Measurements from ENCODE around the gene CHN2.

Gene CHN2

DNA sequence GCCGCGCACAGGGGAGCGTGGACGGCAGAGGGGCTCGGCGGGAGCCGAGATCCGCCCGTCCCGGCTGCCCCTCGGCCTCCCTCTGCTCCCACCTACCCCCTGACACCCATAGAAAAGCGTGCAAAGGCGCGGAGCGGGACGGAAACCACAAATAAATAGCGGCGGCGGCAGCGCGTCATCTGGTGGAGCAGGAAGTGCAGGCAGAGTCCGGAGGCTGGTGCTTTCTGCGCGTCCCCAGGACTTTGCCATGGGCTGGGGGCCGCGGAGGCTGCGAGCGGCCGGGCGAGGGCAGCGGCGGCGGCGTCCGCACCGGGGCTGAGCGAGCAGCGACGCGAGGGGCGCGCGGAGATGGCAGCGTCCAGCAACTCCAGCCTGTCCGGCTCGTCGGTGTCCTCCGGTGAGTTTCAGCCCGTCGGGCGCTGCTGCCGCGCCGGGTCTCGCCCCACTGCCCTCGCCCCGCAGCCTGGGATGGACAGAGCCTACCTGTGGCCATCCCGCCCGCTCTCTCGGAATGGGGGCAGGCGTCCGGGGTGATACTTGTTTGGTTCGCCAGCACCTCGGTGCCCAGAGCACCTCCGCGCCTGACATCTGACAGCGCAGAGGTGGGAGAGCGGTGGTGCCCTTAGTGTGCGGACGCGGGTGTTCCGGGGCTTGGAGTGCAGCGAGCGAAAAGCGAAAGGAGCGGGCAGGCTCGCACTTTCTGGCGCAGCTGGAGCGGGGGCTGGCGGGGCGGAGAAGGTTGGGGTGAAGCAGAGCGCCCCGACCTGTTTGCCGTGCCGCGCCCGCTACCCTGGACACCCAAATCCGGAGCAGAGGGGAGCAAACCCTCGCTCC, at the start of gene CHN2:
TSS of gene CHN2 (plus strand) at position 182 of the 834 bp plus-strand sequence.
- DNase-seq = peak; percentile 55

DNA sequence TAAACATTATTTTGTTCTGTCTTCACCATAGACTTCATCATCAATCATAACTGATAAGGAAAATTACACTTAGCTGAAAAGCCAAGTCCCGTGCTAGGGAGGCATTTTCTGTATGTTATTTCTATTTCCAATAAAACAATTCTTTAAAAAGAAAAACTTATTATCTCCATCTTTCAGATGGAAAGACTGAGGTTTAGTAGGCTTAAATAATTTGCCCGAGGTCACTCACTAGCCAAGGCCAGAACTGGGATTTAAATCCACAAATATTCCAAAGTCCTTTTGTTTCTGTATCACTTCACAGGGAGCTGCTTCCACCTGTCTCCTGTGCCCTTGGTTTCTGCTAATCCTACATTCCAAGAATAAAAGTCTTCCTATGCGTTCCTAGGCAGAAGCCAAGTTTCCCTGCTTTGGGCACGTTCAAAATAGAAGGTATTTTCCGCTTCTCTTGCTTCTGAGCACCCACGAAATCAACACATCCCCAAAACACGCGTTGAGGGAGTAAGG, 49.0 kb upstream of the CHN2 start:
- no peak for DNase-seq

DNA sequence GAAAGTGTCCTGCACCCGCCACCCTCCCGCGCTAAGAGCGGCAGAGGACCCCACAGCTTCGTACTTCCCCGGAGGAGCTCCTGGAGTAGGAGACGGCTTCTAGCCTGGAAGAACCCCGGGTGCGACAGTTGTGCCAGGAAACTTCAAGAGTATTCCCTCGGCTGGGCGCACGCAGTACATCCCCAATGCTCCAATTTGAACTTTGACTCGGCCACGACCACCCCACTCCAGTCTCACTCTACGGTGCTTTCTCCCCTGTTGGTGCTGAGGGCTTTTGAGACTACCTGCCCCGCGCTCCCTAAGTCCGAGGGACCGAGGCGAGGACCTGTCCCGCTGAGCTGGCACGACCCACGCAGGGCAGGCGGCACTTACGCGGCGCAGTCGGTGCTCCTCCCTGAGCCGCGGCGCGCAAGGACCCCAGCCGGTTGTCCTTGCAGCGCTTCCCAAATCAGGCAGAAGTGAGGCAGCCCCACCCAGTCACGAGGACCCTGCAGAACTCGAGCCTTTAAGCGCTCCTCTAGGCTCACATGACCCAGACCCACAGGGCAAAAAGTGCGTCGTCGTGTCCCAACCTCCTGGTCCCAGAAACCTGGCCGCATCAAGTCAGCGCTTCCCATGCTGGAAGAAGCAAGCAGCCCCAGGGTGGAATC, 48.4 kb upstream of the CHN2 start, which contains the start of gene CPVL:
TSS of gene CPVL (minus strand) at position 481 of the 650 bp plus-strand sequence. CDS start 25,476 bp downstream, outside the sequence.
- DNase-seq = peak; percentile 16

DNA sequence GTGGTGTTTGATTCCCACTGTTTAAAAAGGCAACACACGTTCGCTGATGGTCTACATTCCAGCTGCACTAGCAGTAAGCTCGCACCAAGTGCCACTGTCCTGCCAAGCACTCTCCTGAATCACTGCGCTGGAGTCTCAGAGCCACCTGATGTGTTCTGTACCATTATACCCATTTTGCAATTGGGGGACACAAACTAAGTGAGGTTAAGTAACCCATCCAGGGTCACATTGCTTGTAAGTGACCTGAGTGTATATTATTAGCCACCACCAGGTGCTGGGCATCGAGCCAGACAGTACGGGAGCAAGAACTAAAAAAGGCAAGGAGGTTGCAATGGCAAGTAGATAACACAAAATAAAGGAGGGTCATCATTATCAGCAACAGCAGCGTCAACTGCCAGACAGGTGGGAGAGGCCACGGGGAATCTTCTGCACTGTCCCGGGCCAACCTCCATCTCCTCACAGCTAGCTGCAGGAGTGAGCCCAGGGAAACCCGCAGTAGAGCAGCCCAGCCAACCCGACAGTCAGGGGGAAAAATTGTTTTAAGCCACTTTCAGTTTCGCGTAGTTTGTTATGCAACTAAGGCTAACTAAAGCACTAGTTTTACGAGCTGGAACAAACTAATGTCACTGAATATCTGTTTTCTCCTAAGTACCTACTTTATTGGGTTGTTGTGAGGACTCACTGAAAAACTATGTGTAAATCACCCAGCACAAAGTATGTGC, 47.5 kb upstream of the CHN2 start:
- DNase-seq = peak; percentile 16

DNA sequence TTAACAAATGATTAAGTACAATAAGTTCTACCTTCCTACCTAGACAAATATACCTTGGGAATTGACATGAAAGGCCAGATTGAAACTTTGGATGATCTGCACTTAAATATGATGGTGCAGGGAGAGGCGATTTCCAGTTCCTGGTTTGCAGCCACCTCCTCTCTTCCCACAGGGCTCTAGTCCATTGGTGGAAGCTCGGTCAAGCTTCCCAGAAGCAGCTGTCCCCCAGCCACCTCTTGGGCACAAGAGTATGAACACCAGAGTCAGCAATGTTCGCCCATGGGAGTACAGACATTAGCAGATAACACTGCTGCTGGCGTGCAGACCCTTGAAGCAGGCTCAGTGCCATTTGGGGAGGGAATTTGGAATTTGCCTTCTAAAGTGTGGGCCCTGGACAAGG, 46.8 kb upstream of the CHN2 start:
- DNase-seq = no peak

DNA sequence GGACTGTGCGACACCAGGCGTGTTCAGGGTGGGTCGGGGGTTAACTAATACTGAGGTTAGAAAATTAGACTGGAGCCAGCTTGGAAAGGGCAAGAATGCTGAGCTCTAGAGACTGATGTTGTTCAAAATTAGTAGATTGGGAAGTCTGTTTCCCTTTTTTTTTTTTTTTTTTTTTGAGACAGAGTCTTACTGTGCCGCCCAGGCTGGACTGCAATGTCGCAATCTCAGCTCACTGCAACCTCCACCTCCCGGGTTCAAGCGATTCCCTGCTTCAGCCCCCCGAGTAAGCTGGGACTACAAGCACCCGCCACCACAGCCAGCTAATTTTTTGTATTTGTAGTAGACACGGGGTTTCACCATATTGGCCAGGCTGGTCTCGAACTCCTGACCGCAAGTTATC, 45.5 kb upstream of the CHN2 start:
- no peak for DNase-seq

DNA sequence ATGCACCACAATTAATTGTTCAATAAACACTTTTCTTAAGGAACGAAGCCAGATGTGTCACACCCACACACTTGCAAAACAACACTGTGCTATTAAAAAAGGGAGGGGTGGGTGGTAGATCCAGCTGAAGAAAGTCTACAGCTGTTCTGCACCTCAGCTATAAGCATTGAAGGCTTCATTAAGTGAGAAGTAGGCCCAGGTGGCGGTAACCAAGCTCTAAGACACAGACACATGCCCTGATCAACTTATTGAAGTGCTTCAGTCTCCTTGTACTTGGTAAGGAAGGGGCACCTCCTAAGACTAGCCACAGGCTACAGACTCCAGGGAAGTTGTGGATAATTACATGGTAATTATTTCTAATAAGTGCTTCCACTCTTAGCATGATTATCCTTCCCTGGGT, 43.7 kb upstream of the CHN2 start:
- no peak for DNase-seq

DNA sequence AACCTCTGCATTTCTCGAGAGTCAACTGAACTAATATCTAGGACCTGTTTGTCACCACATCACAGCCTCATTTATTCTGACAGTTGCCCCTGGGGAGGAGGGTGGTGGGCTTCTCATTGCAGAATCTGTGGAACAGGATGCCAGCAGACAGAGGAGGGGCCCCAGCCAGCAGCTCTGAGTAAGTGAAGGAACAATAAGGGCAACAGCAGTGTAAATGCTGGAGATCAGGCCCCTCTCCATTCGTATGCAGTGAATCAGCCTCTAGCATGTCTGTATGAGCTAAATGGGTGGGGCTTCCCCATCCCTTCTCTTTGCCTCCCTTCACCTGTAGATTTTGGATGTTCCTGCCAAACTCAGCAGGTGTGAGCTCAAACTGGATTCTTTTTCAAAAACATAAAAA, 40.5 kb upstream of the CHN2 start:
- DNase-seq = no peak

DNA sequence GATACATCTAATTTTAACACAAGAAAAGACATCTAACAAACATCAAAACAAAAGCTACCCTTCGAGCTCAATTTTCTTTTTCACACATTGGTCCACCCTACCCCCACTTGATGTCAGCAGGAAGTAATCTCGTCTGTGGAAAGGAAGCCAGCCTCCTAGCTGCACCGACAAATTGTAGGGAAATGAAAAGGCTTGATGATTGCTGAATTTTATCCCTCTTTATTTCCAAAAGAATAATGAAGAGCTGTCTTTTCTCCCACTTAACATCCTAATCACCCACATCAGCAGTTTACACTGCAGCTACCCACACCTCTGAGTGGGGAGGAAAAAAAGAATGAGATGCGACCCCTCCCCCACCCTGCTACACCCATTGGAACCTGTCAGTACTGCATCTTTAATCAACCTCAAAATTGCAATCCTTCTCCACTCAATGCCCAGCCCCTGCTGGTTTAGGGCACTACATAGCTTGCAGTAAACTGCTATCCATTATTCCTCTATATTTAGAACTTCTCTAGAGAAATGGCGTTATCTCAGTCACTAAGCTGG, 37.6 kb upstream of the CHN2 start:
- no peak for DNase-seq

DNA sequence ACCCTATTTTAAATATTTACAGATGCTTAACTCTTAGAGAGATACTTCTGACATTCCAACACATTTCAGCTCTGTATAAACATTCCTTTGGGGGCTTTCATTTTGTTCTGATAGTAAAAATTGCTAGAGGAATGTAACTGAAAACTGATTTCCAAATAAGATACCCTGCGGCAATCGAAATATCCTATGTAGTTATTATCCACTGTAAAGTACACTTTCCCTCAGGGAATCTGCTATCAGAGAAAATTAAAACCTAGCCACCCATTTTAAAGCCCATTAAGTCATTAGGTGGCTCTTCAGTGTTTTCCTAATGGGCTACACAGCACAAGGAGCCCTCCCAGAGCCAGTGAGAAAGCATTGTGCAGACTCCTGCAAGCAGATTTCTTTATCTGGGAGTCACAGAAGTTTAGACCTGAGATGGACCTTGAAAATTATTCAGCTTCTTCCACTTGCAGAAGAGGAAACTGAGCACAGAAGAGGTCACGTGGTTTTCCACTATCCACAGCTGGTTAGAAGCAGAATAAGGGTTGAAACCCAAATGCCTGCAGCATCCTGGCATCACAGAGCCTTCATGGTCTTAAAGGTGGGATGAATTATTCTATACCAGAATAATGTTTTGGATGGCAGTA, 35.7 kb upstream of the CHN2 start:
- DNase-seq = no peak

DNA sequence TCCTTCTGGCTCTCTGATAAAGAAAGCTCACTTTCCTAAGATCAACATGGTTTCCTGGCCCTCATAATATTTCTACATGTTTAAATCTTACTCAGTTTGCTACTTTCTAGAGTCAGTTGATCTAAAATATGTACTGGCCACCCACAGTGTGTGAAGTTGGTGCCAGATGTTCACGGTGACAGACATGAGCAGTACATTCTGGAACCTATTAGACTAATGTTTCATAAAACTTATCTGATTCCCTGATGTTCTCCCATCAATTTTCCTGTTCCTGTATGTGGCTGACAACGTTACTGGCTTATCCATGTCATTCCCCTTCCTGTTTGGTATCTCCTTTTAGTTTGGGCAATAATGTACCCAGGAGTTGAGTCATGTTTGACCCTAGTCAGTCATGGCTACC, 34.5 kb upstream of the CHN2 start:
- no peak for DNase-seq

DNA sequence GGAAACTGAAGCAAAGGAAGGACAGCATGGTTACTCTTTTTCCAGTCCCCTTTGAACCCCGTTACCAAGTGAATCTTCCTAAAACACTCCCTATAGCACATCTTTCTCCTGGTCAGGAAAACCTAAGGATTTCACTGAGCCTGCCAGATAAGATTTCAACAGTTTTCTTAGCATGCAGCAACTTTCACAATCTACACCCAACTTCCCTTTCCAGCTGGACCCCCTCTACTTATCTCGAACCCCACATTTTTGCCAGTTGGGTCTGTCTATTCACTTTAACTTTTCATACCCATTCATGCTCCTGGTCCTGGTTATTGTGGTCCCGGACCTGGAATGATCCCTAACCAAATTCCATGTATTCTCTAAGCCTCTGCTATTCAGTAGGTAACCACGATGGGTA, 33.3 kb upstream of the CHN2 start:
- DNase-seq = no peak

DNA sequence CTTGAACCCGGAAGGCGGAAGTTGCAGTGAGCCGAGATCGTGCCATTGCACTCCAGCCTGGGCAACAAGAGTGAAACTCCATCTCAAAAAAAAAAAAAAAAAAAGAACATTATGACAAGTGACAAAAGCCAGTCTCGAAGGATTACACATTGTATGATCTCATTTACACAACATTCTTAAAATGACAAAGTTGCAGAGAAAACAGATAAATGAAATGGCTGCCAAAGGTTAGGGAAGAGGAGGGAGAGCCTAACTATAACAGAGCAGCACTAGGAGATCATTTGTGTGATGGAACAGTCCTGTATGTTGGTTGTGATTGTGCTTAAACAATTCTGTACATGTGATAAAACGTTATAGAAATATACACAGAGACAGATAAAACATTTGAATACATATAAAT, 32.0 kb upstream of the CHN2 start:
- DNase-seq = no peak

DNA sequence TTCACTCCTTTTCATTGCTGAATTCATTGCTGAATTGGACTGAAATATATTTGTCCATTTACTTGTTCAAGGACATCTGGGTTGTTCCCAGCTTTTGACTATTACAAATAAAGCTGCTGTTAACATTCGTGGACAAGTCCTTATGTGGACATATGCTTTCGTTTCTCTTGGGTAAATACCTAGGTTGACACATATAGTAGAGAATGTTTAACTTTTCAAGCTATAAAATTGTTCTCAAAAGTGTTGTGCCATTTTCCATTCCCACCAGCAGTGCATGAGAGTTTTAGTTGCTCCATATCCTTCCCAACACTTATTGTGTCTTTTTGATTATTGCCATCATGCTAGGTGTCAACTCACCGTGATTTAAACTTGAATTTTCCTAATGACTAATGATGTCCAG, 30.7 kb upstream of the CHN2 start:
- DNase-seq = no peak

DNA sequence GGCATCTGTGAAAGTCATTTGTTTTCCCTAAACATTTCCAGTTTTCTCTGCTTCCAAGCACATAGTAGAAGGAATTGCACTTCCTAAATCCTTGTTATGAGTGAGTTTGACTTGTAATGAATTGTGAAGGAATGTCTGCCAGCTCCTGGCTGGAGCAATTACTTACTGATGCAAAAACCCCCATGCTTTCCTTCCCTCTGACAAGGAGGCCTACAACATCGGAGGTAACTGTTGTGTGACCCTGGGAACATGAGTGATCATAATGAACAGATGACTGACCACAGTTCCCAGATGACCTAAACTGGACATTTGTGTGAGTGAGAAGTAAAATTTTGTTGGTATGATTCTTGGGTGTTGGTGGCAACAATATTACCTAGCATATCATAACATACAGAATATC, 26.9 kb upstream of the CHN2 start:
- DNase-seq = no peak

DNA sequence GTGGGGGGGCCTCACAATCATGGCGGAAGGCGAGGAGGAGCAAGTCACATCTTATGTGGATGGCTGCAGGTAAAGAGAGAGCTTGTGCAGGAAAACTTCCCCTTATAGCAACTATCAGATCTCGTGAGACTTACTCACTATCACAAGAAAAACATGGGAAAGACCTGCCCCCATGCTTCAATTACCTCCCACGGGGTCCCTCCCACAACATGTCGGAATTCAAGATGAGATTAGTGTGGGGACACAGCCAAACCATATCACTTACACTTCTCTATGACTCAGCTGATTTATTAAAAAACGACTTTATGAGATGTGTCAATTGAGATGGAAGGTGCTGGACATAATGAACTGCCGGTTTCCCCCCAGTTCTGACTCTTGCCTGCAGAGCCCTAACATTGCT, 23.8 kb upstream of the CHN2 start:
- no peak for DNase-seq

DNA sequence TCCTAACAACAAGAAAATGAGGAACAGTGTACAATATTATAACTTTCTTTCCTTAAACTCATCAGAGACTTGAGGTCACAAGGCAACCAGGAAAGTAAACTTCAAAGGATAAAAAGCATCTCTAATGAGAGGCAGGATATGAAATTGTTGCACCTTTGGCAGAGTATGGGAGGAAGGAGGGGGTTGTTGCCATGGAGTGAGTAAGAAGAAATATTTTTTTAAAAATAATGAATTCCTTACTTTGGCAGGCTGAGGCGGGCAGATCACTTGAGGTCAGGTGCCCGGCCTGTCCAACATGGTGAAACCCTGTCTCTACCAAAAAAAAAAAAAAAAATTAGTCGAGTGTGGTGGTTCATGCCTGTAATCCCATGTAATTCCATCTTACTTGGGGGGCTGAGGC, 21.1 kb upstream of the CHN2 start:
- DNase-seq = no peak

DNA sequence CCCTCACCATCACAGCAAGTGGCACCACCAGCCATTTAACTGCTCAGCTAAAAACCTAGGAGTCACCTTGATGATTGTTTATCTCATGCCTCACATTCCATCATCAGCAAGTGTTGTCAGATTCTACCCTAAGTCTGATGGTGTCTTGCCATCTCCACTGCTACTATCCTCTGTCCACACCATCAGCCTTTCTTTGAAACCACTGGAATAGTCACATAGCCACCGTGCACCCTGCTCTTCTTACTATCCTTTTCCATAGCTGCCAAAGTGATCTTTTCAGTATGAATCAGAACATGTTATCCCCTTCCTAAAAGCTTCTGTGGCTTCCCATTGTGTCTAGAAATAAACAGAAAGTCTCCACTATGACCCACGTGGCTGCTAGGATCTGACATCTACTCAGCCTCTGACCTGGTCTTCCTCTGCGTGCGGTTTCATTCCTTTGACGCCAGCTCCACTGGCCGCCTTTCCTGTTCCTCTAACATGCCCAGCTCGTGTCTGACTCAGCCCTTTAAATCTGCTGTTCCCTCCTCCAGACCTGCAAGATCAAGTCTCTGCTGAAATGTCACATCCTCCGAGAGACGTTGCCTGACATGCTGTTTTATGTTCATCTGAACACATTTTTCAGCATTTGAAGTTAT, 16.5 kb upstream of the CHN2 start:
- peak; percentile 37 for DNase-seq

DNA sequence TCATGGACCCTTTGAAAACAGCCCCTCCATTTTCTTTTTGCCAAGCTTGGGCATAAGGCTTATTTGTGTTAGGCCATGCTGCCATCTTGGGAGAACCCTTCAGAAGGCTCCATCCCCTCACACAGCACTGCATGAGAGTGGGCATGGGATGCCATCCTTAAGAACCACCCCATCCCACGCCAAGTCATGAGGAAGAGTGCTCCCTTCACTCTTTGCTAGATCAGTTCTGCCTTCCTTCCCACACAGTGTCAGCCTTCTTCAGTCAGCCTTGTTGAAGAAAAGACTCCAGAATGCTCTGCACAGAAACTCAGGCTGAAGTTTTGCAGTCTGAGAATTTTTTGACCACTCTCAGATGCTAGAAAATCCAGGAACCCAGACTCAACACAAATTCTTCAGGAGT, 15.5 kb upstream of the CHN2 start:
- DNase-seq = no peak

DNA sequence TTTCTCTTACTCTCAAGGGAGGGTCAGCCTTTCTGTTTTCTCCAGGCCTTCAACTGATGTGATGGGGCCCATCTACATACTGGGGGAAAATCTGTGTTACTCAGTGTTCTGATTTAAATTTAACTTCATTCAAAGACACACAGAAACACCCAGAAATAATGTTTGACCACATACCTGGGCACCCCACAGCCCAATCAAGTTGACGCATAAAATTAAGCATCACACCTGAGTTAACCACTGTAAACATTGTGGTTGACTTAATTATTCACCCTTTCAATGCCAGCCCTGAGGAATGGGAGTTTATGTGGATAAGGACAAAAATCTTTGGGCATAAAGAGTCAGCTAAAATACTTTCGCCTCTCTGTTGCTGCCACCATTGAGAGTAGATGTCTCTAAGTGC, 10.0 kb upstream of the CHN2 start:
- DNase-seq = no peak

DNA sequence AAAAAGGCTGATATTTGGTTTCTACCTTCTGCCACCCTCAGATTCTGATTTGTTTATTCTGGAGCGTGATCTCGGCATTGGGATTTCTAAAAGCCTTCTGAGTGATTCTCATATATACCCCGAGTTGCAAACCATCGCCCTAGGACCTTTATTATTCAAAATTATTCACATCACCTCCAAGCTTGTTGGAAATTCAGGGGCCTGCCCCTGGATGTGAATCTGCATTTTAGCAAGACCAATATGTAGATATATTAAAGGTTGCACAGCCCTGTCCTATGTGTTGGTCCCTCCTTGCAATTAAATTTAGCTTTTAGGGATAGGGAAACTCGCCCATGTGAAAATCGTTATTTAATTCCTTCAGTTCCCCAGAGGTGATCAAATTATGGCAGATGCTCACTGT, 9.0 kb upstream of the CHN2 start:
- no peak for DNase-seq

DNA sequence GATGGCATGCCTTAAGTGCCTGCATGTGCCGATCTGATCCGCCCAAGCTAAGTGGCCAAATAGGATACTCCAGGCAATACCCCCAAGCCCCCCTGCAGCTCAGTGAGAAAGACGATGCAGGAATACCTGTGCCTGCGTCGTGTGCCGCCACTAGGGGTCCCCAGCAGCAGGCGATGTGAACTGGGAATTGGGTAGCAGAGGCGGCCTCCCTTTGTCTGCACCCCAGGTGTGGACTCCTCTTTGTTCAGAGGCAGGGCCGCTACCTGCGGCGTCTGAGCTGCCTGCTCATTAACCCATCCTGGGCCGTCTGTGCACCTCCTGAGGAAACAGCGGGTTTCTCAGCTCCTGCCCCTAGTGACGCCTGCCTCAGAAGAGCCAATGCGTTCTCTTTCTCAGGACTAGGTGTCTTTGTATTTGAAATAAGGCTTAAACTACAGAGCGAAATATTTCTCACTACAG, 4.8 kb upstream of the CHN2 start:
- DNase-seq = peak; percentile 64

All from midbrain (tissue), 1 donor.